Pons (tissue), 1 donor: Measurements from ENCODE around the gene COQ3.

Source experiments
- DNase-seq: peaks from one replicate; pipeline ENCODE4 v3.0.0-alpha.2; 2016; ENCODE audit warnings: low spot score

COQ3 gene, protein sequence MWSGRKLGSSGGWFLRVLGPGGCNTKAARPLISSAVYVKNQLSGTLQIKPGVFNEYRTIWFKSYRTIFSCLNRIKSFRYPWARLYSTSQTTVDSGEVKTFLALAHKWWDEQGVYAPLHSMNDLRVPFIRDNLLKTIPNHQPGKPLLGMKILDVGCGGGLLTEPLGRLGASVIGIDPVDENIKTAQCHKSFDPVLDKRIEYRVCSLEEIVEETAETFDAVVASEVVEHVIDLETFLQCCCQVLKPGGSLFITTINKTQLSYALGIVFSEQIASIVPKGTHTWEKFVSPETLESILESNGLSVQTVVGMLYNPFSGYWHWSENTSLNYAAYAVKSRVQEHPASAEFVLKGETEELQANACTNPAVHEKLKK

DNA sequence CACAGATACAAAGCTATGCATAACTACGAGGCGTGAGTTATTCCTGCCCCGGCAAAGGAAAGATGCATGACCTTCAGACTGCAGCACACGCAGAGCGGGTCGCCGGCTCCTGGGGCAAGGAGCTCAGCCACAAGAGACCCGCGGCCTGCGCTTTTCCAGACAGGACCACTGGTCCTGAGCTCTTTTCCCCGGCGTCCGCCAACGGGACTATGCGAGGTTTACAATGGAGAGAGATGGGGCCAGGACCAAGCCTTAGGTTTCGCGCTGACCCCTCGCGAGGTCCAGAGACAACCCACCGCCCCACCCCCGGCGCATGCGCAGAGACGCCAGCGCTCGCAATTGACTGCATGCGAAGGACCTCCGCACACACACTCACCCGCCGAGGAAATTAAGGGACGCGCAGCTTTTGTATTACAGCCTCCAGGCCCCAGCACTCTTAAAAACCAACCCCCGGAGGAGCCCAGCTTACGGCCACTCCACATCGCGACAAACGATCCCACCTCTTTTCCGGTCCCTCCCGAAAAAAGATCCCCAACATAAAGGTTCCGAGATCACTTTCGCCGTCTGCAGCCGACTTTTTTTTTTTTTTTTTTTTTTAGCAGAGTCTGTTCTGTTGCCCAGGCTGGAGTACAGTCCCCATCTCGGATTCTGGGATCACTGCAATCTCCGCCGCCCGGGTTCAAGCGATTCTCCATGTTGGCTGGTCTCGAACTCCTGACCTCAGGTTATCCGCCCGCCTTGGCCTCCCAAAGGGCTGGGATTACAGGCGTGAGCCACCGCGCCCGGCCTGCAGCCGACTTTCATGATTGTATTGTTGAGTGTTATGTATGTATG, at the start of gene COQ3:
TSS of gene COQ3 (minus strand) at position 498 of the 834 bp plus-strand sequence. CDS start at position 482, 16 bp downstream.
- peak; percentile 56 for DNase-seq

DNA sequence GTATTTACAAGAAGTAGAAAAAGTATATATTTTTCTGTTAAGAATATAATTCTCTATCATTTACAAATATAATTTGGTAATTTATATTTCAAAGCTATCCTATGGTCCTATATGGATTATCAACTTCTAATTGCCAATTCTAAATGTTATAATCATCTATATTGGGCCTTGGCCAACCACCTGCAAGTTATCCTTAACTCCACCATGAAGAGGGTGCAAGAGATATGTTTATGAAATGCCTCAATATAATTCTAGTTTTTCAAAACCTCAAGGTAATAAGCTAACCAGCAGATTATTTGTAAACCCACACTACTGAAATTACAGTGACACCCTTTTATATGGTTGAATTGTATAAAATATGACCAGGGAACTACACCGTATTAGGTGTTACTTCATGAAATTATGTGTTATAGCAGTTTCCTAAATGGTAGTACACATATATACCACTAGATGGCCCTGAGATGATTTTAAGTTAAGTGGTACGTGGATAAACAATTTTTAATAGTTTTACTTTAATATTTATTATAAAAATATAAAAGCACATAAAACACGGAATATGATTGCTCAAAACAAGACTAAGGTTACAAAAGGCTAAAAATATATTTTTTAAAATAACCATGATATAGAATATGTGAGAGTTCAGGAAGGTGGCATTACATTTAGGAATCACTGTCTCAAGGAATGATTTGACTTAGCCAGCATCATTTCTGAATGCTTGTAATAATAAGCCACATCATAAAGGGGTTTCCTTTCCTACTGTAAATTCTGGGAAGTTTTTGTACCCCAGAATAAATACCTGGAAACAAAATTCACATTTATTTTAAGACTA, 40.9 kb upstream of the COQ3 start:
- no peak for DNase-seq

DNA sequence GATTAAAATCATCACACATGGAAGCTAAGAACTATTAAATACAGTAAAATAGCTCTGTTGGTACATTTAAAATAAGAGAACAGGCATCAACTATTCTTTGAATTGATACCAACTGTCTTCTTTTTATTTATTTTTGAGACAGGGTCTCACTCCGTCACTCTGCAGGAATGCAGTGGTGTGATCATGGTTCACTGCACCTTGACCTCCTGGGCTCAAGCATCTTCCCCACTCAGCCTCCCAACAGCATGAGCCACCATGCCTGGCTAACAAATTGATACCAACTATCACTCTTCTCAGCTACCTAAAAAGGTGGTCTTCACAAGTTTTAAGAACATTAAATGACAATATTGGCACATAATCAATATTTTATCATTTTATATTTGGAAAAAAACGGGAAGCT, 38.9 kb upstream of the COQ3 start:
- DNase-seq: no peak

DNA sequence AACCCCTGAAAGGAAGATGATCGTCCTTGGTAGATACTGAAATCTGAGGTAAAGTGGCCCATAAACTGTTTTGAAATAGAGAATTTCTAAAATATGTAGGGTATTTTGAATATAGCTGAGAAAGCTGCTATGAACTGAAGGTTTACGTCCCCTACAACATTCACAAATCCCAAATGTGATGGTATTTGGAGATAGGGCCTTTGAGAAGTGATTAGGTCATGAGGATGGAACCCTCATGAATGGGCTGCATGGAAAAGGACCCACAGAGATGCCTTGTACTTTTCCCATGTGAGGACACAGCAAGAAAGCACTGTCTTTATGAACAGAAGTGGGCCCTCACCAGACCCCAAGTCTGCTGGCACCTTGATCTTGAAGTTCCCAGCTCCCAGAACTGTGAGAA, 37.9 kb upstream of the COQ3 start:
- DNase-seq: no peak

DNA sequence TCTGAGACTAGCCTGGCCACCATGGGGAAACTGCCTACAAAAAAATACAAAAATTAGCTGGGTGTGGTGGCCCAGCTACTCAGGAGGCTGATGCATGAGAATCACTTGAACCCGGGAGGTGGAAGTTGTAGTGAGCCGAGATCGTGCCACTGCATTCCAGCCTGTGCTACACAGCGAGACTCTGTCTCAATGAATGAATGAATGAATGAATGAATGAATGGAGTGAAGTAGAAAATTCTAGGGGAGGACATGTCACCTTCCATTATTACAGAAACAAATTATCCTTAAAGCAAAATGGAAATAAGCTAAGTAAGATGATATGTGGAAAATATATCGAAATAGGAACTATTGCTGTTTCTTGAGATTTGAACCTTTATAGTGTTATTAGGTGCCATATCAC, 34.0 kb upstream of the COQ3 start:
- DNase-seq: no peak

DNA sequence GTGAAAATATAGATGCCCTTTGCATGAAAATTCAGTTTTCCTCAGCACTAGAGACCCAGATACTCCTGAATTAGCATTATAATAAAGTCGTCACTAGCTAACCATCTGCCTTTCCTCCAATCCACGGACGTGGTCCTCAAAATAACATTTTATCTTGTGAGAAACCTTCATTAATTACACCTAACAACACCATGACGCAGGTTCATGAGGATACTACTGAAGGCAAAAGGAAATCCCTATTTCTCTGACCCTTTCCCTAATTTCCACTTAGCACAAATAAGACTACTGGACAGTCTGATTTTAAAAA, 32.4 kb upstream of the COQ3 start:
- DNase-seq: no peak

DNA sequence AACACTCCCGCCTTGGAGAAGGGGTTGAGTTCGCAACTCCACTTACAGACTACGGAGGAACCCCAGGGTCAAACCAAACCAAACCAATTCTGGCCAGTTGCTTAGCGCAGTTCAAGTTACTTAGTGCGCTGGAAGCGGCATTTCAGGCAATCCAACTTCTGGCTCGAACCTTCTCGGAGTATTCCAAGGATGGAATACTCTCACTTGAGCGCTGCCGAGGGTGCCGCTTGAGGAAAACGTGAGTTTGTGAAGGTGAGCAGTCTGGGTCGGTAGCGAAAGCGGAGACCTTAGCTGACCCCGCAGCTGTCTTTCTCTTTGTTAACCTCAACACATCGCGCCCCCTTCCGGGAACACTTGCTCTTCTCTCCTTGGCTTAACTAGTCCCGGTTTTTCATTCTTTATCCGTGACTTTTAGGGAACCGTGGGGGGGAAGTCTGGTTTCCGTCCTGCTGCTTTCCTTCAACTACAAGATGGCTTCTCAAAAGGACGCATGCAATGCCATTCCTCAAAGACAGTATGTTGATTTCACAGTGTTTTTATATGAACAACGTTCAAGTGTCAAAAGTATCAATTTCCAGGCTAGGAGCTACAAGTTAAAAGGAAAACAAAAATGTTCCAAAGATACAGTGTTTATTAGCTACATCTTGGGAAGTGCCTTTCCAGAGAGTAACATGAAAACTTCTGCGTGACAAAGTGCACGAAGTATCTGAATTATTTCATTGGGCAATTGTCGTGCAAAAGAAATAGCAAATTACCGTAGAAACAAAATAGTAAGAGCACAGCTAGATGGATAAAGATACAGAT, 31.9 kb upstream of the COQ3 start:
- DNase-seq: peak; percentile 96

DNA sequence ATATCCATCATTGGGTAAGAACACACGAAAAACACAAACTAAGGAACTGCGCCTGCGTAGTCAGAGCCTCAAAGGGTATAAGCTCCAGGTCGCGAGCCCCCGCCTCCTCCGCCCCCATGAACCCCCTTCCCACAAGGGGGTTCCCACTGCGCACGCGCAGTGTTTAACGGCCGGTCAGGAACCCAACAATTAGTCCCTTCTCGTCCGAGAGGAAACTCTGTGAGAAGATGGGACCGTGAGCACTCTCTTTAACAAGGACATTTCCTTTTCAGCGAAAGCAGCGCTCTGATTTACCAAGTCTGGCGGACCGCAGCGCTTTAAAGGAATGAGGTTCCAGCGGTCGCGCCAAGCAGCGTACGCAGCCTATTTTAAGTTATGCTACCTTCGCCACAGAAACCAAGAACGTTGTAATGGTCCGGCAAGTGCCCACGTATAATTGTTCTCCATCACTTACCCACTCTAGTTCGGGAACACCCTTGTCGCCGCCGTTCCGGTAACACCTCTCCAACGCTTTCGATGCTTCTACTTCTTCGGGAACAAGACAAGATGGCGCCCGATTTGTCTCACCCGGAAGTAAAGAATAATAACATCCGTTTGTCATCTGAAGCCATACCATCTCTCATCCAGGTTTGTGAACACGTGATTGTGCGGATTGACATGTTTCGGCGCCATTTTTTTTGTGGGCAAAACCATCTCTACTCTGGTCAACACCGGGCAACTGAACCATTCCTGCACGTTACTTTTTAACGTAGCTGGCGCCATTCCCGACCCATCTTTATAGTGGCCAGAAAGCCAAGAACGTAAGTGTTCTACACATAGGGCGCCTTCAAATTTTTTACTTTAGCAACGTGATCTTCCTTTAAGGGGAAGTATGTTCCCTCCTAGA, 31.0 kb upstream of the COQ3 start, which contains the start of gene PNISR:
TSS of gene PNISR (minus strand) at position 548 of the 886 bp plus-strand sequence. CDS start 10,649 bp downstream, outside the sequence.
- DNase-seq: peak; percentile 100

DNA sequence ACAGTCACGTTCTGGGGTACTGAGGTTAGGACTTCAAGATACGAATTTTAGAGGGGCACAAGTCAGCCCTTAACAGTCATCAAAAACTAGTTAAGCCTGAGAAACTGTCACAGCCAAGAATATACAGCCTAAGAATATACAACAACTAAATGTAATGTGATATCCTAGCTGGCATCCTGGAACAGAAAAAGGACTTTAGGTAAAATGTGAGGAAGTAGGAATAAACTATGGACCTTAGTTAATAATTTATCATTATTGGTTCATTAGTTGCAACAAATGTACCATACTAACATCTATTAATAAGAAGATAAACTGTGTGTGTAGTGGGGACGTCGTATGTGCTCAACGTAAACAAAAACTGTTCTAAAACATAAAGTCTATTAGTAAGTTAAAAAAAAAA, 30.0 kb upstream of the COQ3 start:
- DNase-seq: no peak

DNA sequence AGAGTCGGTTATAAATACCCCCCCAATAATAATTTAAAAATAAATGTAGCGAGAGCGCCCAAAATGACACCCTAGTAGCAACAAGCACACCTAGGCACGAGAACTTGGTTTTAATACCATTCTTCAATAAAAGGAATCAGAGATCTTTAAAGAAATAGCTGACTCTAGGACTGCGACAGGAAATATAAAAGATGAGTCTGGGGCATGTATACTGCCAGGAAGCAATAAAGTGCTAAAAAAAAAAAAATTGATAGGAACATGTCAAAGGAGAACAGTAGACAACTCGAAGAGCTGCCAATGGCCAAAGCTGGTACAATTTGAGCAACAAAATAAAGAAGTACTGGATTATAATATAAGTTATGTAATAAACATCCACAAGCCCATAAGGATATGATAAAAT, 28.9 kb upstream of the COQ3 start:
- no peak for DNase-seq

DNA sequence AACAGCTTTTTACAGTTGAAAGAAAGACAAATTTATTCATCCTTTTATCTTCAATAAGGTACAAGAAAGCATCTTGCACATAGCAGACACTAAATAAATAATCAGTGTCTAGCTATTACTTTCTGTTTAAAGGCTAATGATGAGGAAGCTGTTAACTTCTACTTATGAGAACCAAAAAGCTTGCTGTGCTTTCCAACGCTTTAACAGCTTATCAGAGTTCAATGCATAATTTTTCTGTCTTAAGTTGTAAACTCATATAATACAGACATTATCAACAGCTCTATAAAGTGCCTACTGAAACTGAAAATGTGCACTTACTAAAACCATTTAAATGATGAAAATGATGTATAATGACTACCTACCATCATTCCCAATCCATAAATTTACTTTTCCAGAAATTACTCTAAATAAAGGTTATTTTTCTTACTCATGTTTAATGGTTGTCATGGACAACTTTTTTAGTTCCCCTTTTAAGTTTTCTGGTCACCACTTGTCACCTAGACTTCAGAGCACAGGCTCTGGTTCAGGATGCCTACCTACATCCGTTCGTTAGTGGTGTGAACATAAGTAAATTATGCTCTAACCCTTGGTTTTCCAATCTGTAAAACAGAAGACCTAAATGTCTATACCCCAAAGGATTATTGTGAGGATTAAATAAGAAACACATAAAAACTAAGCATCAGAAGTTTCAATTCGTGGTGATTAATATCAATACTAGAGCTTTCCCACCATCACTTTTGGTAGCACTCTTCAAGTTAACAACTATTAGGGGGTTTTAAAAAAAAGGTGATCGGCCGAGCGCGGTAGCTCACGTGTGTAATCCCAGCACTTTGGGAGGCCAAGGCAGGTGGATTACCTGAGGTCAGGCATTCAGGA, 23.1 kb upstream of the COQ3 start:
- DNase-seq: no peak

DNA sequence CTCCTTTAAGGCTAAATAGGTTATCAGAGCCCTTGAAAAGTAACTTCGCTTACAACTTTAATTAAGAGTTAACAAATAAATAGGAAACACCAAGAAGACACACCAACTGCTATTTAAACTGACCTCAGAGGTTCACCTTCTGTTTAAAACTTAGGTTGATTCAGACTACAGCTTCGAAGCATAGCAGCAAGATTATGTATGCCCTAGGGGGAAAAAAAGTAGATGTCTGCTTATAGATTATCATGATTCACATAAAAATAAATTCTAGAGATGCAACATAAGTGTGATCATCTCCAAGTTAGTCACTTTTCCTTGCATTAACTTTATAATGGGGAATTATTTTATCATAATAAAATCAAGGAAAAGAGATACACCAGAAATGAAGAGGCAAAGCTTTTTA, 22.2 kb upstream of the COQ3 start:
- no peak for DNase-seq

DNA sequence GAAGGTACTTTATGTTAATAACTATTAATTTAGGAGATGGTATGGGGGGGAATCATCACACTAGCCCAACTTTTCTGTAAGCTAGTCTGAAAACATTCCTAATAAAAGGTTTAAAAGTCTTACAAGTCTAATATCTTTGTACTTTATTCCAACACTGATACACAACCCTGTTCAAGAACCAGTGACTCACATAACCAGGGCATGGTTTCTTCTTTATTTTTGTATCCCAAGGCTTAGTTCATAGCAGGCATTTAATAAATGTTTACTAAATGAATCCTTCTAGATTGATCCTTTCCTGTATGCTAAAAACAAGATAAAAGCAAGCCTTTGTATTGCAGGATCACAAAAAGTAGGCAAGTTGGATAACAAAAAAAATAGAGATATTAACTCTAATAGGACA, 21.5 kb upstream of the COQ3 start:
- DNase-seq: no peak

DNA sequence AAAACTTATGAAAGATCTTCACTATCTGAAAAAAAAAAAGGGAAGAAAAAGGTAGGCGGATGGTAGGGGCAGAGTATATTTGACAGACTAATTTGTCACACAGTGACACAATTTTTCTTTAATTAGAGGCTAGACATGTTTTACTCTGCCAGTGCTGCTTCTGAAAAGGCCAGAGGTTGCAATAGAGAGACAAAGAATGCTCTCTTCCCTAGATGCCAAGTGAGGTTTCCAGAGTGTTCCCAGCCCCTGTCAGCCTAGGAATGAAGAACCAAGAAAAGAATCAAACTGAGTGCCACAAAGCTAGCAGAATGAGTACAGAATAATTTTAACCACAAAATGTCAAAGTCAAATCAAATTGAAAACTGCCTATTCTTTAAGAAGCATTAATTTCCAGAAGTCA, 18.1 kb upstream of the COQ3 start:
- peak; percentile 80 for DNase-seq

DNA sequence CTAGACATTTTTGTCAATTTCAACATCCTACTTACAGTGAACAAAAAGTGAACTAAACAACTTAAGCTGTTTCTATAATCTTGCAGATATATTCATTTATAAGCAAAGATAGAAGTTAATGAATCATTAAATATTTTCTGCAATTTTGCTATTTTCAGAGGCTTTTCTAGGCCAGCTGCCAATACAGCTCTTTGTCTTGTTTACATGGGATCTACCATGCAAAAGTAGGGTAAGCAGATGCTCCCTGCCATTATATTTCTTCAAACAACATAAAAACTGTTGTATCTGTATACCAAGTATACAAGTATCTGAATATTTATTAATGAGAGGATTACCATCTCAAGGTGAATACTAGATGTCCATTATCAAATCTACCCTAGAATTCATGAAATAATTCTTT, 15.7 kb upstream of the COQ3 start:
- no peak for DNase-seq

DNA sequence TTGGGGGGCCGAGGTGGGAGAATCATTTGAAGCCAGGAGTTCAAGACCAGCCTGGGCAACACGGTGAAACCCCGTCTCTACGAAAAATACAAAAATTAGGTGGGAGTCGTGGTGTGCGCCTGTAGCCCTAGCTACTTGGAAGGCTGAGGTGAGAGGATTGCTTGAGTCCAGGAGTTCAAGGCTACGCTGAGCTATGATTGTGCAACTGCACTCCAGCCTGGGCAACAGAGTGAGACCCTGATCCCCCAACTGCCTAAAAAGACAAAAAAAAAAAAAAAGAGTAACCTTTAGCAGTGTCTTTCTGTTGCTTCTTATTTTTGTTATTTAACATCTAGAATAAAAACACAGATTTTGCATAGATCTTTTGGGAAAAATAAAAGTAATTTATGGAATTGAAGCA, 13.1 kb upstream of the COQ3 start:
- no peak for DNase-seq

DNA sequence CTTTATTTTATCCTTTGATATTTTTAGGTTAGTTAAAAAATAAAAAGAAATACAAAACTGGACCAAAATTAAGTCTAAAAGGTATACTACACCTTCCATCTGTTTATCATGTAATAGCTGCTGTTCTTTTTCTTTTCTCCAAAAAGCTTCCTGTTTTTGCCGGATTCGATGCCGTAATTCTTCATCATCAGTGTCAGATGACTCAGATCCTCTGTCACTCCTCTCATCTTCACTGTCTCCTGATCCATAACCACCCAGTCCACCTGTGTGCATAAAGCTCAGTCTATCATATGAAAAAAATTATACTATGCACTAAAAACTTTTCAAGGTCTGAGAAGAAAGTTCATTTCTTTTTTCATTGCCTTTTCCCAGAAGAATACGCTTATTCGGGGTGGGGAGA, 8.5 kb upstream of the COQ3 start:
- no peak for DNase-seq

DNA sequence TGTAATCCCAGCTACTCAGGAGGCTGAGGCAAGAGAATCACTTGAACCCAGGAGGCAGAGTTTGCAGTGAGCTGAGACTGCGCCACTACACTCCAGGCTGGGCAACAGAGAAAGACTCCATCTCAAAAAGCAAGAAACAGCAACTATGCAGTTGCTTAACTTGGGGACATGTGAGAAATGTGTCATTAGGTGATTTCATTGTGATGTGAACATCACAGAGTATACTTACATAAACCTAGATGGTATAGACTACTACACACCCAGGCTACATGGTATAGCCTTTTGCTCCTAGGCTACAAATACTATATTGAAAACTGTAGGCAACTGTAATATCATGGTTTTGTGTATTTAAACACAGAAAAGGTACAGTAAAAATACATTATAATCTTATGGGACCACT, 3.3 kb upstream of the COQ3 start:
- no peak for DNase-seq

DNA sequence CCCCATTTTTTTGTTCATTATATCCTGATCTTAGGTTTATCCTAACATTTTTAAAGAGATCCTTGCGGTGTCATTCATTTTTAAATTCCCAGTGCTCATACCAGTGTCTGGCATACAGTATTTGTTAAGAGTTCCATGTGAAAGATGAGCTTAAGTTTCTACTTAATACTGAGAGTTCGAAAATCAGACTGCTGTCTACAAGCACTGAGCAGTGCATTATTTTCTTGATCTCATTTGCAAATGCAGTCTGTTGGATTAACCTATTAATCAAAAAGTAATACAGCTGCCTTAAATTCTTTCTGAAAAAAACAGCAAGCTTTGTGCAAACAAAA, 663 bp downstream of the COQ3 start:
- DNase-seq: no peak

DNA sequence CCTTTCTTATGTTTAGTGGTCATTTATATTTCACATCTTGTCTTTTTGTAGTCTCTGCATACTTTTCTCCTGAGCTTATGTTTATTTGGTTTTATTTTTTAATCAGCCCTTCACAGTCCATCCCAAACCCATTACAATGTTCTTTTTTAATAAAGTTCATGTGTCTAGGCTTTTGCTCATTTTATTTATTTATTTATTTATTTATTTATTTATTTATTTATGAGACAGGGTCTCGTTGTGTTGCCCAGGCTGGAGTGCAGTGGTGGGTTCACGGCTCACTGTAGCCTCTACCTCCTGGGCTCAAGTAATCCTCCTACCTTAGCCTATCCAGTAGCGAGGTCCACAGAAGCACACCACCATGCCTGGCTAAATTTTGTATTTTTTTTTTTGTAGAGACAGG, 3.1 kb downstream of the COQ3 start:
- no peak for DNase-seq
